Heart left ventricle (tissue), 16 donors: ENCODE data around the gene BCORL1. TPM values are rescaled to one million over a fixed set of nuclear protein-coding genes. Genes with fewer than 3 reads are reported as not detected.

Experiments used
- ATAC-seq, 4 donors: fragments of 200-7000 bp; cut with Tn5 transposase; one replicate each; pipeline ENCODE4 v1.9.1; 2020 to 2022; ENCODE audit warnings: moderate library complexity in 4 of 4, mild to moderate bottlenecking in 3 of 4, moderate number of reproducible peaks in 1 of 4
- DNase-seq, 5 donors: peaks; one replicate each; pipeline ENCODE4 v3.0.0-alpha.2; 2020
- H3K27ac ChIP-seq, 12 donors: fragments of 200-600 bp; sonication (generic) in 4 of 12; one replicate each; pipeline versions ENCODE4 v1.5.0 to v1.8.0; 2016 to 2022; ENCODE audit warnings: mild to moderate bottlenecking in 2 of 12
- H3K27me3 ChIP-seq, 9 donors: fragments of 200-600 bp; sonication (generic) in 2 of 9; one replicate each; pipeline versions ENCODE4 v1.5.1 to v1.8.0; 2016 to 2022; ENCODE audit warnings: mild to moderate bottlenecking in 3 of 9
- H3K36me3 ChIP-seq, 9 donors: fragments of 200-600 bp; sonication (generic) in 2 of 9; one replicate each; pipeline versions ENCODE4 v1.5.0 to v1.8.0; 2018 to 2022; ENCODE audit warnings: mild to moderate bottlenecking in 2 of 9
- H3K4me1 ChIP-seq, 12 donors: fragments of 200-600 bp; sonication (generic) in 4 of 12; one replicate each; pipeline versions ENCODE4 v1.5.0 to v1.8.0; 2016 to 2022; ENCODE audit warnings: mild to moderate bottlenecking in 3 of 12
- H3K4me3 ChIP-seq, 12 donors: fragments of 200-600 bp; sonication (generic) in 4 of 12; one replicate each; pipeline versions ENCODE4 v1.5.0 to v1.8.0; 2017 to 2022; ENCODE audit warnings: mild to moderate bottlenecking in 9 of 12, moderate library complexity in 4 of 12
- H3K9me3 ChIP-seq, 12 donors: fragments of 200-600 bp; sonication (generic) in 4 of 12; one replicate each; pipeline versions ENCODE4 v1.5.0 to v1.8.0; 2016 to 2022; ENCODE audit warnings: mild to moderate bottlenecking in 1 of 12
- POLR2A ChIP-seq, 2 donors: fragments of 450-650 bp; IDR thresholded peaks; one replicate each; pipeline ENCODE4 v1.6.1; 2017; ENCODE audit warnings: antibody characterized with exemption in 2 of 2, mild to moderate bottlenecking in 2 of 2, moderate library complexity in 2 of 2
- WGBS, 4 donors: extraction: QIAGEN DNeasy Blood & Tissue Kit in 2 of 4; methylation state at CpG; one replicate each; pipeline versions ENCODE4 v1.1.5 to v1.1.7; 2013 to 2018; 5-methylcytosine and 5-hydroxymethylcytosine counted together
- intact Hi-C, 10 donors: fragments of 100-400 bp; cut with DNase I; formaldehyde crosslinking; loops; one replicate each; pipeline versions ENCODE4 v1.11.1 to v1.14.2; 2022
- polyA plus RNA-seq, 2 donors: library from polyadenylated mRNA; stranded (reverse); fragments of 200-250 nt; gene quantifications; one replicate each; pipeline ENCODE4 v1.2.3, GENCODE V29; 2013
- total RNA-seq, 9 donors: library from RNA; depleted of rRNA in 2 of 9; stranded (reverse); fragments of >200 nt in 2 of 9; fragmentation: NEBNext Ultra II Directional in 3 of 9; extraction: Animal tissue kit (Norgen Biotek cat#: 25700) in 3 of 9; gene quantifications; one replicate each; pipeline versions ENCODE4 v1.1.0 to v1.2.4, GENCODE V29; 2016 to 2023
- TF ChIP-seq, protein P1 (sequence below), 12 donors: fragments of 200-600 bp; sonication (generic) in 4 of 12; IDR thresholded peaks; one replicate each; pipeline versions ENCODE4 v1.5.0 to v1.8.0; 2018 to 2022; ENCODE audit warnings: antibody characterized with exemption in 12 of 12, mild to moderate bottlenecking in 5 of 12
- donor health status: ischemic (EF 13 %, LVEDD 7.1; RV severe dilation, severe dysfunction).
- donor health status: healthy with polysubstance abuse.
- donor health status: DM: no; HTN: yes; CAD: no.
- donor health status: DM: no; HTN: no; CAD: no.
- donor health status: ischemic (EF 25% LVEDD 6.9; RV normal size, moderate dysfunction).
- donor health status: ischemic (EF 25% LVEDD 5.7; RV mildly dilated, moderate dysfunction).
- donor health status: healthy.
- donor health status: DM: yes; HTN: yes; CAD: no.
- donor health status: ischemic (EF 35%, LVEDD 5.7; RV mildly dilated, moderate dysfunction).
- donor health status: nonischemic (EF 11% LVEDD 7.7; RV severe dilation, severe dysfunction).
- donor health status: DM: yes; HTN: yes; CAD: no.
- donor health status: PGD.
- donor health status: ischemic (EF 29% LVEDD 5.4; RV normal size, mild dysfunction).
- donor health status: nonischemic (EF 23%, LVEDD 6.1; RV moderate dilation, normal function).

Gene BCORL1
- total and polyA plus RNA-seq, 11 donors = 3.3 to 11.0 (median 8.0) TPM

DNA sequence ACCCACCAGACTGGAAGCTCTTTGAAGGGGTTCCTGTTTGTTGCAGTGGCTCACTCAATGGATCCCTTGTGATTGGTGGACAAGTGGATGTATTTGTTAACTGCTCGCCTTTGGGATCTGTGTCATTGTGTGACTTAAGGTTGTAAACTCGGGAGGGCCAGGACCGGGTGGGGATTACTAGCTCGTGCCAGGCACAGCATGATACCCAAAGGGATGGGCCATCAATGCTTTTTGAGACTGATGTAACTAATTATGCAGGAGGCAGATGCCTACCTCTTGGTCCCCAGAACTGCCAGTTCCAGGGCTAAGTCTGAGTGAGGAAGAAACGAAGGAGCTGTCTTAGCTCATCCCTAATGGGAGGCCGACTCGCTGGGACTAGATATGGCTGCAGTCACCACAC, 48.7 kb upstream of the BCORL1 start:
- 64 to 75% (median 66%) methylated on average over 7 of the region's 7 CpGs for WGBS, 4 donors
- H3K27me3 ChIP-seq = no peaks in the 10 kb centered on the region
- TF ChIP-seq, protein P1, sequence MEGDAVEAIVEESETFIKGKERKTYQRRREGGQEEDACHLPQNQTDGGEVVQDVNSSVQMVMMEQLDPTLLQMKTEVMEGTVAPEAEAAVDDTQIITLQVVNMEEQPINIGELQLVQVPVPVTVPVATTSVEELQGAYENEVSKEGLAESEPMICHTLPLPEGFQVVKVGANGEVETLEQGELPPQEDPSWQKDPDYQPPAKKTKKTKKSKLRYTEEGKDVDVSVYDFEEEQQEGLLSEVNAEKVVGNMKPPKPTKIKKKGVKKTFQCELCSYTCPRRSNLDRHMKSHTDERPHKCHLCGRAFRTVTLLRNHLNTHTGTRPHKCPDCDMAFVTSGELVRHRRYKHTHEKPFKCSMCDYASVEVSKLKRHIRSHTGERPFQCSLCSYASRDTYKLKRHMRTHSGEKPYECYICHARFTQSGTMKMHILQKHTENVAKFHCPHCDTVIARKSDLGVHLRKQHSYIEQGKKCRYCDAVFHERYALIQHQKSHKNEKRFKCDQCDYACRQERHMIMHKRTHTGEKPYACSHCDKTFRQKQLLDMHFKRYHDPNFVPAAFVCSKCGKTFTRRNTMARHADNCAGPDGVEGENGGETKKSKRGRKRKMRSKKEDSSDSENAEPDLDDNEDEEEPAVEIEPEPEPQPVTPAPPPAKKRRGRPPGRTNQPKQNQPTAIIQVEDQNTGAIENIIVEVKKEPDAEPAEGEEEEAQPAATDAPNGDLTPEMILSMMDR (IDR thresholded peaks at IDR 0.05) = no peak
- no peak for TF ChIP-seq POLR2A (IDR thresholded peaks at IDR 0.05)
- H3K27ac ChIP-seq = no peak overlapping the region
- H3K4me1 ChIP-seq = peaks cover 0 to 5% (median 0%) of the 10 kb centered on the region in 12 donors
- H3K9me3 ChIP-seq = no peaks in the 10 kb centered on the region
- peaks cover 0 to 8% (median 0%) of the 10 kb centered on the region in 9 donors for H3K36me3 ChIP-seq
- intact Hi-C loops = loop anchor here in 8 of 10 donors (2.0 to 10.0 kb wide), 7 partner anchors 23 to 329 kb away; partner anchors contain the start of genes BCORL1 (in 5 of the 8) and RAB33A (in 1 of the 8)
- no peak overlapping the region for H3K4me3 ChIP-seq
- no peak for ATAC-seq
- DNase-seq = no peak

DNA sequence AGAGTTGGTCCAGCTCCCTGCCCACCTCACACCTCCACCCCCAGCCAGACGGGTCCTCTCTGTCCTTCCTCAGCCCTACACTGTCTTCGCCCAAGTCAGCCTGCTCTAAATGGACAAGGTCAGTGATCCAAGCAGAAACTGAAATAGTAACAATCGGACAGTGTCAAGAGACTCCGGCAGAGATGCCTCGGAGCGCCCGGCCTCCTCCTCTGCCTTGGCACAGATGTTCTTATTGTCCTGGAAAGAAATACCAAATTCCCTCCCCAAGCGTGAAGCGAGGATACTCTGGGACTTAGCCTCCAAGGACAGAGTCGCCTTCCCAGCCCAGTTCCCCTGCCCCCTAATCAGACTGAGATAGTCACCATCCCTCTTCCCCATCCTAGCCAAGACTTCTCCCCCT, 48.0 kb upstream of the BCORL1 start:
- intact Hi-C loops = loop anchor here in 5 of 10 donors (5.0 to 10.0 kb wide), 3 partner anchors 48 to 330 kb away; partner anchors contain the start of genes BCORL1 (in 4 of the 5) and RAB33A (in 1 of the 5)
- H3K9me3 ChIP-seq = no peaks in the 10 kb centered on the region
- 29 to 58% (median 51%) methylated on average over 10 of the region's 10 CpGs for WGBS, 4 donors
- H3K36me3 ChIP-seq = peaks cover 0 to 3% (median 0%) of the 10 kb centered on the region in 9 donors
- H3K27me3 ChIP-seq = peaks cover 0 to 4% (median 0%) of the 10 kb centered on the region in 9 donors
- no peak for ATAC-seq
- TF ChIP-seq POLR2A (IDR thresholded peaks at IDR 0.05) = no peak
- TF ChIP-seq, protein P1 (IDR thresholded peaks at IDR 0.05) = no peak
- no peak for DNase-seq
- peaks cover 0 to 5% (median 0%) of the 10 kb centered on the region in 12 donors for H3K4me1 ChIP-seq
- no peak overlapping the region for H3K27ac ChIP-seq
- H3K4me3 ChIP-seq = no peak overlapping the region

DNA sequence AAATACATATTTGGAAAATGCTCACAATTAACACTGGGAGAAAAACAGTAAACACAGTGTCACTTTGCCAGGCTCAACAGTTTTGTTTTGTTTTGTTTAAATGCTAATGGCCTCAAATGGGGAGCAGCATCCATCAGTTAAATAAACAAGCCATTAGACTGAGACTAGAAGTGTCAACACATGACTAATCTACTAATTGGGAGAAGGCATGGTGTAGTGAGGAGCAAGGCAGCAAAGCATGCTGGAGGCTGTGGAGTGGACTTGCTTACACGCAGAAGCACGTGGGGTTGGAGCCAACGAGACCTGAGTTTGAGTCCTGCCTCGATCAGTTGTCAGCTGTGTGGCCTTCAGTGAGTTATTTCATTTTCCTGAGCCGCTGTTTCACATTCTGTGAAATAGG, 47.5 kb upstream of the BCORL1 start:
- intact Hi-C loops = loop anchor here in 5 of 10 donors (5.0 to 10.0 kb wide), 3 partner anchors 47 to 330 kb away; partner anchors contain the start of genes BCORL1 (in 4 of the 5) and RAB33A (in 1 of the 5)
- no peak for ATAC-seq
- H3K4me3 ChIP-seq = no peak overlapping the region
- no peak for DNase-seq
- no peak overlapping the region for H3K27ac ChIP-seq
- no peak for TF ChIP-seq POLR2A (IDR thresholded peaks at IDR 0.05)
- TF ChIP-seq, protein P1 (IDR thresholded peaks at IDR 0.05) = no peak
- H3K36me3 ChIP-seq = no peaks in the 10 kb centered on the region
- H3K4me1 ChIP-seq = peaks cover 0 to 5% (median 0%) of the 10 kb centered on the region in 12 donors
- peaks cover 0 to 9% (median 0%) of the 10 kb centered on the region in 9 donors for H3K27me3 ChIP-seq
- 63 to 93% (median 82%) methylated on average over 5 of the region's 5 CpGs for WGBS, 4 donors
- H3K9me3 ChIP-seq = no peaks in the 10 kb centered on the region

DNA sequence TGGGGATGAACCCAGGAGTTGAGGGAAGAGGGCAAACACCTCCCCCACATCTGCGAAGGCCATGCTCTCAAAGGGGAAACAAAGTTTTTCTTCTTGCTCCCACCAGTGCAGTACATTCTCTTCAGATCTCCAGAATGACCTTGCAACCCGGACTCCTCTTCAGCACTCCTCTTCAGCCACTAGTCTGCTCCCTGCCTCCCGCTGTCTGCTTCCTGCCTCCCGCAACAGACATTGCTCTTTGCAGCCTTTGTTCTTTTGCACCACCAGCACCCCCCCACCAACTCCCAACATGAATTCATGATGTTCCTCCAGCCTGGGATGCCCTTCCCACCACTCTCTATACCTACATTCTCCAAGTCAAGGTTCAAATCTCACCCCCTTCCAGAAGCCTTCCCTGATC, 44.4 kb upstream of the BCORL1 start:
- Histone ChIP-seq H3K4me1 (peaks cover 0 to 5% (median 0%) of the 10 kb centered on the region in 12 donors), H3K27me3 (peaks cover 0 to 14% (median 0%) of the 10 kb centered on the region in 9 donors), H3K36me3 (no peaks in the 10 kb centered on the region), H3K4me3 (no peak overlapping the region), H3K27ac (no peak overlapping the region), H3K9me3 (no peaks in the 10 kb centered on the region)
- intact Hi-C loops = loop anchor here in 1 of 10 donors (10.0 kb wide), 2 partner anchors 237 to 333 kb away; partner anchors contain the start of gene RAB33A
- WGBS, 4 donors = 54 to 68% (median 63%) methylated on average over 4 of the region's 4 CpGs
- TF ChIP-seq, protein P1 (IDR thresholded peaks at IDR 0.05) = no peak
- TF ChIP-seq POLR2A (IDR thresholded peaks at IDR 0.05) = no peak
- no peak for DNase-seq
- no peak for ATAC-seq
